Vagina (tissue), 2 donors: ENCODE data around the gene SCMH1. TPM values are rescaled to one million over a fixed set of nuclear protein-coding genes. Genes with fewer than 3 reads are reported as not detected.

Experiments
- DNase-seq, 2 donors: peaks; one replicate each; pipeline ENCODE4 v3.0.0-alpha.2; 2017; ENCODE audit errors: extremely low spot score in 2 of 2
- H3K27ac ChIP-seq: fragments of 200-600 bp; sonication (generic); one replicate; pipeline ENCODE4 v1.5.1; 2019
- H3K27me3 ChIP-seq: fragments of 200-600 bp; sonication (generic); one replicate; pipeline ENCODE4 v1.5.1; 2019
- H3K36me3 ChIP-seq, 2 donors: fragments of 200-600 bp; sonication (generic); one replicate each; pipeline ENCODE4 v1.5.1; 2017 to 2019
- H3K4me1 ChIP-seq: fragments of 200-600 bp; sonication (generic); one replicate; pipeline ENCODE4 v1.5.1; 2019
- H3K4me3 ChIP-seq, 2 donors: fragments of 200-600 bp; sonication (generic); 1 replicate in 1 of 2; 2 replicates in 1 of 2; pipeline ENCODE4 v1.5.1; 2016 to 2019
- H3K9me3 ChIP-seq: fragments of 200-600 bp; sonication (generic); one replicate; pipeline ENCODE4 v1.5.1; 2019
- CTCF ChIP-seq, 3 experiments: fragments of 450-650 bp in 2 of 3; fragments of 200-600 bp in 1 of 3; sonication (generic) in 1 of 3; IDR thresholded peaks; one replicate each; pipeline ENCODE4 v1.5.1; 2017 to 2019; ENCODE audit warnings: antibody characterized with exemption in 3 of 3, mild to moderate bottlenecking in 2 of 3, moderate library complexity in 2 of 3
- POLR2A ChIP-seq, 2 donors: fragments of 450-650 bp; IDR thresholded peaks; one replicate each; pipeline ENCODE4 v1.6.1; 2017; ENCODE audit warnings: antibody characterized with exemption in 2 of 2, mild to moderate bottlenecking in 2 of 2, moderate library complexity in 2 of 2
- POLR2AphosphoS5 ChIP-seq, 2 donors: sonication (generic); formaldehyde crosslinking; IDR thresholded peaks; one replicate each; pipeline ENCODE4 v1.9.0; 2017; ENCODE audit warnings: antibody characterized with exemption in 2 of 2, mild to moderate bottlenecking in 2 of 2, low read depth in 1 of 2; ENCODE audit not compliant: insufficient read depth in 1 of 2
- intact Hi-C: fragments of 100-400 bp; cut with DNase I; formaldehyde crosslinking; loops from one replicate; pipeline ENCODE4 v1.15.1; 2023
- total RNA-seq: library from RNA; depleted of rRNA; stranded (reverse); fragments of >200 nt; gene quantifications from one replicate; pipeline ENCODE4 v1.2.3, GENCODE V29; 2016

The SCMH1 gene
- total RNA-seq, 1 donor from 2014 or later: 35.1 TPM

GRCh38 chr1:41249319-41249718, 7.2 kb upstream of the SCMH1 start:
- intact Hi-C loops: no loop called here
- no peak for TF ChIP-seq POLR2A (IDR thresholded peaks at IDR 0.05)
- no peak for TF ChIP-seq POLR2AphosphoS5 (IDR thresholded peaks at IDR 0.05; ENCODE audit: insufficient read depth in 1 of 2, low read depth in 1 of 2)
- no peak for TF ChIP-seq CTCF (IDR thresholded peaks at IDR 0.05)
- no peak overlapping the region for H3K27ac ChIP-seq
- no peak overlapping the region for H3K4me3 ChIP-seq
- H3K27me3 ChIP-seq: no peaks in the 10 kb centered on the region
- H3K4me1 ChIP-seq: no peaks in the 10 kb centered on the region
- no peaks in the 10 kb centered on the region for H3K36me3 ChIP-seq
- no peaks in the 10 kb centered on the region for H3K9me3 ChIP-seq
- DNase-seq: no peak

GRCh38 chr1:41246568-41246967, 4.5 kb upstream of the SCMH1 start:
- no peaks in the 10 kb centered on the region for H3K9me3 ChIP-seq
- H3K4me1 ChIP-seq: peaks cover 7% of the 10 kb centered on the region
- DNase-seq: no peak
- H3K36me3 ChIP-seq: no peaks in the 10 kb centered on the region
- no peak overlapping the region for H3K27ac ChIP-seq
- intact Hi-C loops: no loop called here
- TF ChIP-seq POLR2A (IDR thresholded peaks at IDR 0.05) (no peak), POLR2AphosphoS5 (IDR thresholded peaks at IDR 0.05; ENCODE audit: insufficient read depth in 1 of 2, low read depth in 1 of 2) (no peak), CTCF (IDR thresholded peaks at IDR 0.05) (no peak)
- H3K27me3 ChIP-seq: no peaks in the 10 kb centered on the region
- H3K4me3 ChIP-seq: no peak overlapping the region

GRCh38 chr1:41245659-41246058, 3.6 kb upstream of the SCMH1 start:
- intact Hi-C loops: no loop called here
- no peaks in the 10 kb centered on the region for H3K9me3 ChIP-seq
- no peak overlapping the region for H3K4me3 ChIP-seq
- H3K36me3 ChIP-seq: no peaks in the 10 kb centered on the region
- peaks cover 13% of the 10 kb centered on the region for H3K4me1 ChIP-seq
- DNase-seq: no peak
- no peak overlapping the region for H3K27ac ChIP-seq
- no peak for TF ChIP-seq POLR2A (IDR thresholded peaks at IDR 0.05)
- TF ChIP-seq CTCF (IDR thresholded peaks at IDR 0.05): no peak
- TF ChIP-seq POLR2AphosphoS5 (IDR thresholded peaks at IDR 0.05; ENCODE audit: insufficient read depth in 1 of 2, low read depth in 1 of 2): no peak
- no peaks in the 10 kb centered on the region for H3K27me3 ChIP-seq

- intact Hi-C loops: no loop called here
- DNase-seq: no peak
- H3K27ac ChIP-seq: peak overlapping the region; percentile 91
- no peak overlapping the region for H3K4me3 ChIP-seq
- TF ChIP-seq POLR2A (IDR thresholded peaks at IDR 0.05): no peak
- TF ChIP-seq CTCF (IDR thresholded peaks at IDR 0.05): no peak
- no peak for TF ChIP-seq POLR2AphosphoS5 (IDR thresholded peaks at IDR 0.05; ENCODE audit: insufficient read depth in 1 of 2, low read depth in 1 of 2)
- H3K9me3 ChIP-seq: no peaks in the 10 kb centered on the region
- no peaks in the 10 kb centered on the region for H3K36me3 ChIP-seq
- no peaks in the 10 kb centered on the region for H3K27me3 ChIP-seq
- H3K4me1 ChIP-seq: peaks cover 30% of the 10 kb centered on the region
These were observed 926 bp upstream of the SCMH1 start for GRCh38 chr1:41243079-41243385.

- Histone ChIP-seq H3K36me3 (no peaks in the 10 kb centered on the region), H3K4me1 (peaks cover 30% of the 10 kb centered on the region), H3K27ac (peak overlapping the region; percentile 91), H3K4me3 (peak overlapping the region; percentile 78 to 99), H3K27me3 (no peaks in the 10 kb centered on the region), H3K9me3 (no peaks in the 10 kb centered on the region)
- TF ChIP-seq POLR2AphosphoS5 (IDR thresholded peaks at IDR 0.05; ENCODE audit: insufficient read depth in 1 of 2, low read depth in 1 of 2): peak in 1 of 2 donors; percentile 35
- no peak for TF ChIP-seq POLR2A (IDR thresholded peaks at IDR 0.05)
- no peak for TF ChIP-seq CTCF (IDR thresholded peaks at IDR 0.05)
- intact Hi-C loops: no loop called here
- DNase-seq: no peak
These were observed 404 bp upstream of the SCMH1 start for GRCh38 chr1:41242342-41243078.
